Panc1 (cell line): ENCODE data around the gene CFD.

Experiments
- CTCF ChIP-seq: fragments of 450-650 bp; IDR thresholded peaks from 2 replicates; pipeline ENCODE4 v1.5.1; 2017; ENCODE audit warnings: mild to moderate bottlenecking
- POLR2AphosphoS5 ChIP-seq: IDR thresholded peaks from 2 replicates; pipeline ENCODE4 v1.6.1; 2012; ENCODE audit warnings: mild to moderate bottlenecking, low read depth, low read length, moderate library complexity
- REST ChIP-seq, 2 experiments: IDR thresholded peaks; 2 replicates each; pipeline ENCODE4 v1.6.1; 2011 to 2012; ENCODE audit warnings: low read depth in 2 of 2, control low read depth in 1 of 2, low read length in 1 of 2, mild to moderate bottlenecking in 1 of 2, moderate library complexity in 1 of 2; ENCODE audit not compliant: insufficient read depth in 1 of 2
- SIN3A ChIP-seq: IDR thresholded peaks from 2 replicates; pipeline ENCODE4 v1.6.1; 2012; ENCODE audit warnings: low read depth, mild to moderate bottlenecking, low read length, moderate library complexity, borderline replicate concordance; ENCODE audit not compliant: insufficient read depth
- TCF7L2 ChIP-seq: IDR thresholded peaks from 2 replicates; pipeline ENCODE4 v1.6.1; 2011; ENCODE audit warnings: mild to moderate bottlenecking, low read depth, low read length, inconsistent platforms

- TF ChIP-seq CTCF = no peak
- no peak for TF ChIP-seq TCF7L2
- TF ChIP-seq SIN3A = no peak
- TF ChIP-seq POLR2AphosphoS5 = no peak
- TF ChIP-seq REST (IDR thresholded peaks at IDR 0.05; ENCODE audit: insufficient read depth in 1 of 2, low read depth in 2 of 2, low read length in 1 of 2) = no peak
Measured at GRCh38 chr19:853014-853585, 6.4 kb upstream of the CFD start.
